Stimulated activated naive B cell treated with anti-CD40 and anti-IgM and Interleukin-4, amounts not matched to agents 10 μg/mL and 1 μg/mL and 100 μg/mL, for 72 hours (primary cell): ENCODE results near the gene SYNE2.
A peak's percentile ranks its signal among the peaks of the same experiment; 100 is the strongest.

Experiments
- ATAC-seq, 2 donors: fragments of 150-1000 bp; cut with Tn5 transposase; replicated peaks; 2 replicates each; pipeline ENCODE4 v1.10.0; 2021; ENCODE audit warnings: moderate library complexity in 1 of 2
- DNase-seq: peaks from one replicate; pipeline ENCODE4 v3.0.0; 2021
- H3K27ac Mint-ChIP-seq: one replicate; pipeline ENCODE4 v1.8.0; 2022; ENCODE audit warnings: mild to moderate bottlenecking, mixed read lengths
- H3K27me3 Mint-ChIP-seq, 2 donors: one replicate each; pipeline ENCODE4 v1.8.0; 2022; ENCODE audit warnings: mixed read lengths in 2 of 2
- H3K36me3 Mint-ChIP-seq, 2 donors: one replicate each; pipeline ENCODE4 v1.8.0; 2022; ENCODE audit warnings: mixed read lengths in 2 of 2, mild to moderate bottlenecking in 1 of 2
- H3K4me1 Mint-ChIP-seq, 2 donors: one replicate each; pipeline ENCODE4 v1.8.0; 2022; ENCODE audit warnings: mixed read lengths in 2 of 2, mild to moderate bottlenecking in 1 of 2
- H3K4me3 Mint-ChIP-seq, 2 donors: one replicate each; pipeline ENCODE4 v1.8.0; 2022; ENCODE audit warnings: mild to moderate bottlenecking in 2 of 2, mixed read lengths in 2 of 2, moderate library complexity in 1 of 2
- H3K9me3 Mint-ChIP-seq, 2 donors: one replicate each; pipeline ENCODE4 v1.8.0; 2022; ENCODE audit warnings: mixed read lengths in 2 of 2, mild to moderate bottlenecking in 1 of 2

The SYNE2 gene

DNA sequence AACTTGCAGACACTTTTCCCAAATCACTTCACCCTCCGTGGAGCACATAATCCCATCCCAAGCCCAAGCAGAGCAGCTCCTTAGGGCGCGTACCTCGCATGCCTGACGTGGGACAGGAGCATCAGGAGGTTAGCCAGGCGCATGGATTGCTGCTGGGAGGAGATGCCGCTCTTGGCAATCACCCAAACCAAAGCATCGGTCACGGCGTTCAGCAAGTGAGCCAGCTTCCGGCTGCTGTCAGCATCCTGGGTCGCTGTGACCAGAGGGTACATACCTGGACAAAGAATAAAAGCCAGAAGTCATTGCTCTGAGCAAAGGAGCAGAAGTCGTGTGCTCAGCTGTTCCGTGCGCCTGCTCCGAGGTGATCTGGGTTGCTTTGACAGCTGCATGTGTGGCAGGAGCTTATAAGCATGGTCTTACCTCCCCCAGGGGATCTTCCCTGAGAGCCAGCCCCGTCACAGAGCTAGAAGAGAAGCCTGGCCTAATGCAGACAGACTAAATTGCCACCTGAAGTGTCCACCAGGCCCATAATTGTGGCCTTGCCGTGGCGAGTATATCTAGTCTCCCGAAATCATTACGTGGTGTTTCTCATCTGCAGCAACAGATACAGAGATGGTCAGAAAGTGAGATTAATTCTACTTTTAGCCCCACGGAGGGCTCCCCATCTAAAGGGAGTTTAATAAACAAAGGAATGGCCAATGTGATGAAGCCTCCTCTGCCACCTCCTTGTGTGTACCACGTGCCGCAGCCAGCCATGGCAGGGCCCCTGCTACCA is 382.3 kb downstream of the SYNE2 start:
- ATAC-seq (no peak), DNase-seq (no peak)
- H3K4me3 Mint-ChIP-seq, result peak overlapping the region; percentile 56 to 70

DNA sequence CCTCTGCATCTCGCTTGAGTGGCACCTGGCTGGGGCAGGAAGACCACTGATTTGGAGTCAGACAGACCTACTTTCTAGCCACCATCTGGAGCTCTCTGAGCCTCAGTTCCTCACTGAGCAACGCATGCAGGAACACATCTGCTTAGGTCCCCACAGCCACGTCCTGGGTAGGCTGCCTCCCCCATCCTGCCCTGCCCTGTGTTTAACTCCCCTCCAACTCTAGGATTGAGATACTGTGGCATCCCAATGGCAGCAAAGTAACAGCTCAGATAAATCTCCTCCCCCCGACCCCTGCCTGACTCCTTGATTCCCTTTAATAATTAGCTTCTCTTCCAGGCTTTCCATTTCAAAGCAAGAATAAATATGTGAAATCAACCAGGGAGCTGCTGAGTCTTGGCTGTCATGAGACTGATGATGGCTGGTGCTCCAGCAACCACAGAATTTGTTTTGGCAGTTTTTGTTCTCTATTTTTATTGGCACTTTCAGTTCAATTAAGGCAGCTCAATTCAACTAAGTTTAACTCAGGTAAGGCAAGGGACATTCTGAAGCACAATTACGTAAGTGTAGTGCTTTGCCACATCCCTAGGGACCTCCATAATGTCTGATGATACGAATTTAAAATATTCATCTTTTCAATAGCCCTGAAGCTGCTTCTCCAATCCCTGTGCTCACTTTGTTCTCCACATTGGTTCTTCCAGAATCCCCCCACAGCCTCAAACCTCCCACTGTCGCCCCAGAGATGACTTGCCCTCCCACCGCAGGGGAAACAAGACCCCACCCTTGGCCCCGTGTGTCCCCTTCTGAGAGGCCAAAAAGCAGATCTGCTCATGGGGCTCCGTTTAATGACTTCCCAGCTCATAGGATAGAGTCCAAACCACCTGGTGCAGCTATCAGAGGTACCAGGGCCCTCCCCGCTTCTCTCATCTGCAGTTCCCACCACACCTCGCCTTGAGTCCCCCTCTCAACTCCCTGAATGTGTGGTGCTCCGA is 383.1 kb downstream of the SYNE2 start:
- DNase-seq (peak; percentile 67), ATAC-seq (peak; percentile 70 to 80)
- Mint-ChIP-seq H3K4me3 (peak overlapping the region; percentile 55 to 70), H3K27me3 (no peaks in the 10 kb centered on the region), H3K9me3 (no peaks in the 10 kb centered on the region), H3K27ac (peak overlapping the region; percentile 98), H3K4me1 (peaks cover 58 to 68% of the 10 kb centered on the region in 2 donors), H3K36me3 (peaks cover 8 to 25% of the 10 kb centered on the region in 2 donors)

More for the DNA sequence above, 382.3 kb downstream of the SYNE2 start:
- no peaks in the 10 kb centered on the region for H3K9me3 Mint-ChIP-seq
- peak overlapping the region; percentile 98 for H3K27ac Mint-ChIP-seq
- peaks cover 58 to 68% of the 10 kb centered on the region in 2 donors for H3K4me1 Mint-ChIP-seq
- peaks cover 8 to 25% of the 10 kb centered on the region in 2 donors for H3K36me3 Mint-ChIP-seq
- H3K27me3 Mint-ChIP-seq, result no peaks in the 10 kb centered on the region

DNA sequence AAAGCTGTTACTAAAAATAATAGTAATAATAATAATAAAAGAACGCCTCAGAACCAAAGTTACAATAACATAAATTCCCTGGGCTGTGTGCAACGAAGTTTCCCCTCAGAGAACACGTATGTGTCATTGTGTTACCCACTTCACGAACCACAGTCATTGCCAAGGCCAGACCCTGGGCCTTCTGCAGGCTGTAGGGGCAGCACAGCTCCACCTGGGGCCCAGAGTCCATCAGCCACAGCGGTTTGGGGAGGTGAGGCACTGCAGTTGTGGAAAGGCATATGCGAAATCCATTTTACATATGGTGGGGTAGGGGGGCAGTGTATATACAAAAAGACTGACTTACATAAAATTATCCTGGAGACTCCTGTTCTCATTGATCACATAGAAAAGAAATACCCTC is 385.2 kb downstream of the SYNE2 start:
- Mint-ChIP-seq H3K36me3 (peaks cover 10 to 27% of the 10 kb centered on the region in 2 donors), H3K4me3 (no peak overlapping the region), H3K9me3 (peaks cover 0 to 3% of the 10 kb centered on the region in 2 donors), H3K27ac (peak overlapping the region; percentile 76), H3K27me3 (no peaks in the 10 kb centered on the region), H3K4me1 (peaks cover 47 to 61% of the 10 kb centered on the region in 2 donors)
- DNase-seq, result no peak
- ATAC-seq, result no peak

DNA sequence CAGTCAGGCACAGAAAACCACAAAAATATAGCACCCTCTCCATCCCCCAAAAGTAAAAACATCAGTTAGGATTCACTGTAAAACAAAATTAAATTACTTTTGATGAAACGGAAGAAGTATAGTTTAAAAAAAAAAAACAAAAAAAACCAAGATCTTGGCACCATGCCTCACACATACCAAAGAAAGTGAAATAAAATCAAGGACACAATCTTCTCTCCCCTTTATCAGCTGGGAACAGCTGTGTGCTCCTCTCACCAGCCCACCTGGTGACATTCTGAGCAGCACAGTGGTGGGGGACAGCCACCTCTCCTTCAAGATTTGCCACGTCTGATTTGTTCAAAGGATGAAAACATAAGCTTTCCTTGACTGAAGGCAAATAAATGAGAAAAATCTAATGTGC is 385.8 kb downstream of the SYNE2 start:
- peak overlapping the region; percentile 51 for H3K27ac Mint-ChIP-seq
- no peak overlapping the region for H3K4me3 Mint-ChIP-seq
- peaks cover 0 to 3% of the 10 kb centered on the region in 2 donors for H3K9me3 Mint-ChIP-seq
- ATAC-seq (no peak), DNase-seq (no peak)
- no peaks in the 10 kb centered on the region for H3K27me3 Mint-ChIP-seq
- peaks cover 41 to 55% of the 10 kb centered on the region in 2 donors for H3K4me1 Mint-ChIP-seq
- peaks cover 4 to 23% of the 10 kb centered on the region in 2 donors for H3K36me3 Mint-ChIP-seq

DNA sequence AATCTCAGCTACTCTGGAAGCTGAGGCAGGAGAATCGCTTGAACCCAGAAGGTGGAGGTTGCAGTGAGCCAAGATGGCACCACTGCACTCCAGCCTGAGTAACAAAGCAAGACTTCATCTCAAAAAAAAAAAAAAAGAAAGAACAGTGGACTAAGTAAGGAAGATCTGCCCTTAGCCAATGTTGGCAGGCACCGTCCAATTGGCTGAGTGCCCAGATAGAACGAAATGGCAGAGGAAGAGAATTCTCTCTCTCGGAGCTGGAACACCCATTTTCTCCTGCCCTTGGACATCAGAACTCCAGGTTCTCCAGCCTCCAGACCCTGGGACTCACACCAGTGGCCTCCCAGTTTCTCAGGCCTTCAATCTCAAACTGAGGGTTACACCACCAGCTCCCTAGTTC is 391.5 kb downstream of the SYNE2 start:
- peaks cover 0 to 5% of the 10 kb centered on the region in 2 donors for H3K9me3 Mint-ChIP-seq
- ATAC-seq (no peak), DNase-seq (no peak)
- no peaks in the 10 kb centered on the region for H3K27me3 Mint-ChIP-seq
- no peak overlapping the region for H3K27ac Mint-ChIP-seq
- no peak overlapping the region for H3K4me3 Mint-ChIP-seq
- H3K4me1 Mint-ChIP-seq, result peaks cover 2 to 7% of the 10 kb centered on the region in 2 donors
- H3K36me3 Mint-ChIP-seq, result peaks cover 11 to 42% of the 10 kb centered on the region in 2 donors

DNA sequence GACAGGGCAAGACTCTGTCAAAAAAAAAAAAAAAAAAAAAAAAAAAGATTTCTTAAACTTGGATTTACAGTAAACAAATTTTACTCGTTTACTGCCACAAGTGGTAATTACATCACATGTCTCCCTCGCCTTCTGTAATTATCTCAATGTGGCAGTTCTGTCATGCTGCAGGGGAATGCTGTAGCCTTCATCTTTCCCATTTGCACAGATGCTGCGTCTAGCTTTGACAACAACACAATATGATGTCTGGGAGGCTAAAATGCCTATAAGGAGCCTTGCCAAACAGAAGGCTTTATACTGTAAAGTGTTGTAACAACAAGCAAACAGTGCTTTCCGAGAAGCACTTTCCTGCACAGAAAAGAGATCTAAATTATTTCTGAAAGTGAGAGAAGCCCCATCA is 392.7 kb downstream of the SYNE2 start:
- H3K36me3 Mint-ChIP-seq, result peaks cover 11 to 42% of the 10 kb centered on the region in 2 donors
- DNase-seq, result no peak

DNA sequence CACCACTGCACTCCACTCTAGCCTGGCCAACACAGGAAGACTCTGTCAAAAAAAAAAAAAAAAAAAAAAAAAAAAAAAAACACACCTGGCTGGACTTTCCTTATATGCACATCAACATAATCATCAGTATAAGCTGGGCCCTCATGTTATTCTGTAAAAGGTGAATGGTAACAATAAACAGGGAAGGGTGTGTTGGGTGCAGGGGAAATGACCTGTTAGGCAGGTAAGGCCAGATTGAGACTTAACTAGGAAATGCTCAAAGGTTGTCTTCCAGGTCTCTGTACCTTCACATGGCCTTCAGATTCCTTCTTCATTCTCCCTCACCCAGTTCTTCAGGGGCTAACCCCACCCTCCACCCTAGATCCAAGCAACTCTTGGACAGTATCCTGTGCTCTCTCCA is 393.9 kb downstream of the SYNE2 start:
- ATAC-seq (no peak), DNase-seq (no peak)
- Mint-ChIP-seq H3K27me3 (no peaks in the 10 kb centered on the region), H3K9me3 (peaks cover 0 to 5% of the 10 kb centered on the region in 2 donors), H3K4me3 (no peak overlapping the region), H3K36me3 (peaks cover 11 to 38% of the 10 kb centered on the region in 2 donors), H3K27ac (no peak overlapping the region), H3K4me1 (peaks cover 3 to 14% of the 10 kb centered on the region in 2 donors)

More for the DNA sequence above, 392.7 kb downstream of the SYNE2 start:
- ATAC-seq, result no peak
- Mint-ChIP-seq H3K4me3 (no peak overlapping the region), H3K27ac (no peak overlapping the region), H3K4me1 (peaks cover 2 to 7% of the 10 kb centered on the region in 2 donors), H3K27me3 (no peaks in the 10 kb centered on the region), H3K9me3 (peaks cover 0 to 5% of the 10 kb centered on the region in 2 donors)

DNA sequence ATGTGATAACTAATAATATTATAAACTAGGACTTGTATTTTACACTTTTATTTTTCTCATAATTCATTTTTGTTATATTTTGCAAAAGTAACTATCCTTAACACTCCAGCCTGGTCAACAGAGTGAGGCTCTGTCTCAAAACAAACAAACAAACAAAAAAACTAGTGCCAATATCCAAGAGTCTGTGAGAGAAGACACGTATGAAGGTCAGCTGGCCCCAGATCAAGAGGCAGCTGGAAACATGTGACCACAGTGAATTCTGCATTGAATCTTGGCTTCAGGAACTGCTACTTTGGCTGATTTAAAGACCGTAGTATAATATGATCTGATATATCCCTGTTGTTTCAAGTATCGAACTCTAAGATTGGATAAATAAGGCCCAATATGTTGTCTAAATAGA is 394.4 kb downstream of the SYNE2 start:
- Mint-ChIP-seq H3K27ac (no peak overlapping the region), H3K27me3 (no peaks in the 10 kb centered on the region), H3K4me1 (peaks cover 3 to 11% of the 10 kb centered on the region in 2 donors), H3K9me3 (peaks cover 0 to 5% of the 10 kb centered on the region in 2 donors), H3K4me3 (no peak overlapping the region), H3K36me3 (peaks cover 11 to 38% of the 10 kb centered on the region in 2 donors)
- DNase-seq, result no peak
- no peak for ATAC-seq

DNA sequence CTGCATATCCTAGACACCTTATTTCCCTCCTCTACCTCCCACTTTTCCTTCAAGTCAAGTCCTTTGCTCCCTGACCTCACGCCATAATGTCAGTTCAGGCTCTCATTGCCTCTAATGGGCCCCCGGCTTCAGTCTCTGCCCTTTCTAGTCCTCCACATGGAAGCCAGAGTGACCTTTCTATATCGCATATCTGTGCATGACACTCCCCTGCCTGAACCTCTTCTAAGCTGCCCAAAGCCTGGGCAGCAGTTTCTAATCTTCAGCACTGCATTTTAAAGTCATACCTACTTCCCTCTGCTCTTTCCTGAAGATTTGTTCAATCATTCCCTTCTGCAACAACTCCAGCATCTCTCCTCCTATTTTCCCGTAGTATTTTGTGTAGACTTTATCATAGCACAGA is 395.9 kb downstream of the SYNE2 start:
- Mint-ChIP-seq H3K4me3 (no peak overlapping the region), H3K27ac (no peak overlapping the region), H3K27me3 (no peaks in the 10 kb centered on the region), H3K4me1 (peaks cover 3 to 11% of the 10 kb centered on the region in 2 donors), H3K36me3 (peaks cover 8 to 33% of the 10 kb centered on the region in 2 donors), H3K9me3 (peaks cover 0 to 1% of the 10 kb centered on the region in 2 donors)
- ATAC-seq (no peak), DNase-seq (no peak)

DNA sequence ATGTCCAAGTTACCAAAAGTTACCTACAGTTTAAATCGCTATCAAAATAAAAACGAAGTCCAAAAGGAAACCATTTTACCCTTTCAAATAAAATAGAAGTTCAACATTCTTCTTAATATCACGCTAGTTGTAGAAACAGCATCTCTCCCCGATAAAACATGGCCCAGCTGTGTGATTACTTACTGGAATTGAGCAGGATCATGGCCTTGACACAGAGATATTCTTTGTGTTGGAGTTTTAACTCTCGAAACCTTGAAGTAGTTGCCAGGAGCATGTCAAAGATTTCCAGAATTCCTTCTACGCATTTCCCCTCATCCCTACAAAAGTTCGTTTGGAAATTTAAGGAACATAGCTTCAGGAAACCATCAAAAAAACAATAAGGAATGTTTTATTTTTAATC is 396.6 kb downstream of the SYNE2 start:
- DNase-seq (no peak), ATAC-seq (no peak)
- Mint-ChIP-seq H3K27me3 (no peaks in the 10 kb centered on the region), H3K4me1 (peaks cover 3 to 11% of the 10 kb centered on the region in 2 donors), H3K9me3 (no peaks in the 10 kb centered on the region), H3K36me3 (peaks cover 7 to 30% of the 10 kb centered on the region in 2 donors), H3K27ac (no peak overlapping the region), H3K4me3 (no peak overlapping the region)

DNA sequence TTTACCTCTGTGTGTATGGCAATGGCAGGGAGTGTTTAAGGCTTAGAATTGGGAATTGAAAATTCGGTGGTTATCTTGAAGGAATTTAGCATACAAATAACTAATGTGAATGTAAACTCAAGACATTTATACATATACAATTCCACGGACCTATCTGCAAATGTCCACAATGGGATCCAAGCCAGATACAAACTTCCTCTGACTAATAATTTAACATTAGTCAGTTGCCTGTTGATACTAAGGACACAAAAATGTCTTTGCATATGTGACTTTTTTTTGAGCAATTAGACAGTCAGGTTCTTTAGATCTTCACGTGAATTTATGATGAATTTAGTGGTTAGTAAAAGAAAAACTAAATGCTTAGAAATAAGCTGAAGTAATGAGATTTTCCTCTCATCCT is 400.9 kb downstream of the SYNE2 start:
- Mint-ChIP-seq H3K4me1 (peaks cover 1 to 11% of the 10 kb centered on the region in 2 donors), H3K27me3 (no peaks in the 10 kb centered on the region), H3K4me3 (no peak overlapping the region), H3K27ac (no peak overlapping the region), H3K36me3 (peaks cover 1 to 13% of the 10 kb centered on the region in 2 donors), H3K9me3 (no peaks in the 10 kb centered on the region)
- no peak for ATAC-seq
- no peak for DNase-seq

DNA sequence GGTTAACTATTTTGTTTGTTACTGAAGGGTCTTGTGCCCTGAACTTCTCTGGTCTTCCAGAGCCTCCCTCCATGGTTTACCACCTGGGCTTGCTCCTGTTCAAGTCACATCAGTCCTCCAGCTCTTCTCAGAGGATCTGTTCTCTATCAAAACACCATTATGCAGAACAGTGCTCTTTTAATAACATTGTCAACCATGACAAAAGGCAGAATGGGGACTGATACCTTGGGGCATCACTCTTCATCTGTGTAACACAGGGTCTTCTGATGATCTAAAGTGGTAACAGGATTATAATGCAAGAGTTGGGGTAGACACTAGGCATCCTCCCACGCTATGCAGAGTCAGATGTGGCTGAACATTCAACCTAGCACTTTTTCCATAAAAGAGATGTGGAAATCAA is 403.0 kb downstream of the SYNE2 start:
- H3K9me3 Mint-ChIP-seq, result no peaks in the 10 kb centered on the region
- no peak overlapping the region for H3K27ac Mint-ChIP-seq
- ATAC-seq, result no peak
- no peaks in the 10 kb centered on the region for H3K27me3 Mint-ChIP-seq
- H3K4me3 Mint-ChIP-seq, result no peak overlapping the region
- H3K36me3 Mint-ChIP-seq, result peaks cover 4 to 17% of the 10 kb centered on the region in 2 donors
- no peak for DNase-seq
- H3K4me1 Mint-ChIP-seq, result peaks cover 1 to 8% of the 10 kb centered on the region in 2 donors

DNA sequence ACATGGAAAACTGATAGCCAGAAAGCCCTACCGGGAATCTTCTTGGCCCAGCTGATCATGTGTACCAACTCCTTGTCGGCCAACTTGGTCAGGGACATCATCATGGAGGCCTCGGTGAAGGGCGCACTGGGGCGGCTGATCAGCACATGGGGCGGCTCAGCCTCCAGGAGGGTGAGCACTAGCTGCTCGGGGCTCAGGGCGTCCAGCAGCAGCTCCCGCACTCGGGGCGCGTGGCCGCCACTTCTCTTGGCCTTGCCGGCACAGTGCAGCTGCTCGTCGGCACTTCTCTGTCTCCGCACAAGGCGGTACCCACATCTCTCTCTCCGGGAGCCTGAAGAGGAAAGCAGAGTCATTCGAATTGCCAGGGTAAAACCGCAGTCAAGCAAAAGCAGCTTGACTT is 407.6 kb downstream of the SYNE2 start:
- Mint-ChIP-seq H3K4me1 (no peaks in the 10 kb centered on the region), H3K27ac (no peak overlapping the region), H3K36me3 (peaks cover 4 to 12% of the 10 kb centered on the region in 2 donors), H3K9me3 (no peaks in the 10 kb centered on the region), H3K27me3 (no peaks in the 10 kb centered on the region), H3K4me3 (no peak overlapping the region)
- DNase-seq, result no peak
- no peak for ATAC-seq

DNA sequence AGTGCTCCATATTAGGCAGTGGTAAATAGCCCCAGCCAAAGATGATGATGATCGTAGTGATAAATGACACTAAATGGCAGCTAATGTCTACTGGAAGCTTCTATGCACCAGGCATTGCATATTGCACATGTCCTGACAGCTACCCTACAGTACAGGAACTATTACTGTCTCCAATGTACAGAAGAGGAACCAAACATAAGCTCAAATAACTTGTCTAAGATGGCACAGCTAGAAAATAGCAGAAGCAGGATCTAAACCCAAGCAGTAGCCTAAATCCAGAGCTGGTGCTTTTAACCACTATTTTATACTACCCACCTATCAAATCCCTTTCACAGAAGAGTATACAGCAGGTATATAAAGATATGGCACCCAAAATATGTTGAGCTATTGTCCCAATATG is 412.4 kb downstream of the SYNE2 start:
- DNase-seq, result no peak
- Mint-ChIP-seq H3K27ac (no peak overlapping the region), H3K4me3 (no peak overlapping the region), H3K27me3 (no peaks in the 10 kb centered on the region), H3K36me3 (peaks cover 4 to 17% of the 10 kb centered on the region in 2 donors), H3K9me3 (peaks cover 0 to 2% of the 10 kb centered on the region in 2 donors), H3K4me1 (peaks cover 9 to 13% of the 10 kb centered on the region in 2 donors)
- ATAC-seq, result peak in 1 of 2 donors; percentile 52
